ENCODE measurements around the gene CDK5RAP2.

CDK5RAP2 gene

DNA sequence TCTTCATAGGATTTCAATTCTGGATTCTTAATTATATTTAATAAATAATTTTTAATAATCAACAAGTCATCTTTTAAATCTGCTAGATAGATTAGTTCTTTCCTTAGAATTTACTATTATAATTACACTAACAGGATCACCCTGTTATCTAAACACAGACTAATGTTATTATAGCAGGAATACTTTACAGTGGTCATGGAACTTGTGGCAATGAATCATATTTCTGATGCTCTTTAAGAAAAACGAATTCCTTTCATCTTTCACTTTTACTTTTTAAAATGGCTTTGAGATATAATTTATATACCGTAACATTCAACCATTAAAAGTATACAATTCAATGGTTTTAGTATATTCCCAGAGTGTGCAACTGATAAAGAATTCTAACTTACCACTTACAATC is 29.7 kb upstream of the CDK5RAP2 start:
- CTCF ChIA-PET = interaction anchor here (0.7 to 2.2 kb wide), 2 partner anchors 10 to 88 kb away, joined by 3 to 11 read pairs; no protein-coding TSS in a partner anchor
- H3K27ac ChIP-seq (ENCODE audit: extremely low read depth, low read depth, low read length) = no peak overlapping the region
- POLR2A ChIA-PET = no interaction called here

DNA sequence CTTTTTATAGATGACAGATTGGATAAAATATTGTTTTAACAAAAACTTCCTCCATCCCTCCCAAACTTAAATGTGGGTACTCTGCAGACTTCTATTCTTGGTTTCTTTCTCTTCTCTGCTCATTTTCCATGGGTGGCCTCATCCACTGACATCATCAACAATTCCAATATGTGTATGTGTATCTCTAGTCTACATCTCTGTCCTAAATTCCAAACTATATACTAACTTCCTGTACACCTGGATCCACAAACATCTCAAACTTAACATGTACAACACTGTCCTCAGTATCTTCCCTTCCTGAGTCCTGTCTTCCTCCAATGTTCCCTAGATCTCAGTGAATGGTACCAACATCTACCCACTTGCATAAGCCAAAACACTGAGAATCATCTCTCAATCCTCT is 28.5 kb upstream of the CDK5RAP2 start:
- no peak overlapping the region for H3K4me3 ChIP-seq (ENCODE audit: low read depth, low read length)
- no peaks in the 10 kb centered on the region for H3K4me1 ChIP-seq (ENCODE audit: control insufficient read depth, insufficient read depth, low read length)
- peaks cover 0 to 29% of the 10 kb centered on the region in 2 experiments; a peak in 1 of 3 replicates for H3K36me3 ChIP-seq (ENCODE audit: control insufficient read depth in 2 of 2, insufficient read depth in 1 of 2, low read length in 2 of 2)
- ChIA-PET POLR2A (no interaction called here), CTCF (interaction anchor here (1.9 kb wide), 1 partner anchor 11 kb away, joined by 6 read pairs; no protein-coding TSS in a partner anchor)
- no peak overlapping the region for H3K27ac ChIP-seq (ENCODE audit: extremely low read depth, low read depth, low read length)
- TF ChIP-seq ZNF549 (tag by site-specific recombination; IDR thresholded peaks at IDR 0.05) (no peak), OSR2 (tag by site-specific recombination; IDR thresholded peaks at IDR 0.05) (no peak), SCRT1 (tag by site-specific recombination; IDR thresholded peaks at IDR 0.05; ENCODE audit: borderline replicate concordance) (no peak), ZNF624 (tag by site-specific recombination; IDR thresholded peaks at IDR 0.05) (no peak), ZNF544 (tag by site-specific recombination; IDR thresholded peaks at IDR 0.05) (no peak), ZNF423 (tag by site-specific recombination; IDR thresholded peaks at IDR 0.05) (no peak), ZNF202 (tag by site-specific recombination; IDR thresholded peaks at IDR 0.05; ENCODE audit: borderline replicate concordance) (no peak), ZNF768 (tag by site-specific recombination; IDR thresholded peaks at IDR 0.05) (no peak), ZNF223 (tag by site-specific recombination; IDR thresholded peaks at IDR 0.05) (no peak), WT1 (tag by site-specific recombination; IDR thresholded peaks at IDR 0.05) (no peak), SCRT2 (tag by site-specific recombination; IDR thresholded peaks at IDR 0.05) (no peak), ZNF548 (tag by site-specific recombination; IDR thresholded peaks at IDR 0.05) (no peak), GFI1B (tag by site-specific recombination; IDR thresholded peaks at IDR 0.05) (no peak), ZNF404 (tag by site-specific recombination; IDR thresholded peaks at IDR 0.05) (no peak), ZNF394 (tag by site-specific recombination; IDR thresholded peaks at IDR 0.05; ENCODE audit: borderline replicate concordance) (no peak), ZNF510 (tag by site-specific recombination; IDR thresholded peaks at IDR 0.05; ENCODE audit: insufficient replicate concordance) (no peak)
- TF ChIP-seq, protein P1, sequence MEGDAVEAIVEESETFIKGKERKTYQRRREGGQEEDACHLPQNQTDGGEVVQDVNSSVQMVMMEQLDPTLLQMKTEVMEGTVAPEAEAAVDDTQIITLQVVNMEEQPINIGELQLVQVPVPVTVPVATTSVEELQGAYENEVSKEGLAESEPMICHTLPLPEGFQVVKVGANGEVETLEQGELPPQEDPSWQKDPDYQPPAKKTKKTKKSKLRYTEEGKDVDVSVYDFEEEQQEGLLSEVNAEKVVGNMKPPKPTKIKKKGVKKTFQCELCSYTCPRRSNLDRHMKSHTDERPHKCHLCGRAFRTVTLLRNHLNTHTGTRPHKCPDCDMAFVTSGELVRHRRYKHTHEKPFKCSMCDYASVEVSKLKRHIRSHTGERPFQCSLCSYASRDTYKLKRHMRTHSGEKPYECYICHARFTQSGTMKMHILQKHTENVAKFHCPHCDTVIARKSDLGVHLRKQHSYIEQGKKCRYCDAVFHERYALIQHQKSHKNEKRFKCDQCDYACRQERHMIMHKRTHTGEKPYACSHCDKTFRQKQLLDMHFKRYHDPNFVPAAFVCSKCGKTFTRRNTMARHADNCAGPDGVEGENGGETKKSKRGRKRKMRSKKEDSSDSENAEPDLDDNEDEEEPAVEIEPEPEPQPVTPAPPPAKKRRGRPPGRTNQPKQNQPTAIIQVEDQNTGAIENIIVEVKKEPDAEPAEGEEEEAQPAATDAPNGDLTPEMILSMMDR (tag by site-specific recombination; IDR thresholded peaks at IDR 0.05) = no peak
- TF ChIP-seq, protein P2, sequence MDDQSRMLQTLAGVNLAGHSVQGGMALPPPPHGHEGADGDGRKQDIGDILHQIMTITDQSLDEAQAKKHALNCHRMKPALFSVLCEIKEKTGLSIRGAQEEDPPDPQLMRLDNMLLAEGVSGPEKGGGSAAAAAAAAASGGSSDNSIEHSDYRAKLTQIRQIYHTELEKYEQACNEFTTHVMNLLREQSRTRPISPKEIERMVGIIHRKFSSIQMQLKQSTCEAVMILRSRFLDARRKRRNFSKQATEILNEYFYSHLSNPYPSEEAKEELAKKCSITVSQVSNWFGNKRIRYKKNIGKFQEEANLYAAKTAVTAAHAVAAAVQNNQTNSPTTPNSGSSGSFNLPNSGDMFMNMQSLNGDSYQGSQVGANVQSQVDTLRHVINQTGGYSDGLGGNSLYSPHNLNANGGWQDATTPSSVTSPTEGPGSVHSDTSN (CRISPR knock-in tag; IDR thresholded peaks at IDR 0.05) = no peak
- TF ChIP-seq, protein P3, sequence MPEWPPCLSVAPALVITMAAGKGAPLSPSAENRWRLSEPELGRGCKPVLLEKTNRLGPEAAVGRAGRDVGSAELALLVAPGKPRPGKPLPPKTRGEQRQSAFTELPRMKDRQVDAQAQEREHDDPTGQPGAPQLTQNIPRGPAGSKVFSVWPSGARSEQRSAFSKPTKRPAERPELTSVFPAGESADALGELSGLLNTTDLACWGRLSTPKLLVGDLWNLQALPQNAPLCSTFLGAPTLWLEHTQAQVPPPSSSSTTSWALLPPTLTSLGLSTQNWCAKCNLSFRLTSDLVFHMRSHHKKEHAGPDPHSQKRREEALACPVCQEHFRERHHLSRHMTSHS (tag by site-specific recombination; IDR thresholded peaks at IDR 0.05) = no peak
- H3K9me3 ChIP-seq (ENCODE audit: control insufficient read depth, insufficient read depth, low read depth, low read length) = no peaks in the 10 kb centered on the region

More for the DNA sequence above, 29.7 kb upstream of the CDK5RAP2 start:
- H3K9me3 ChIP-seq (ENCODE audit: control insufficient read depth, insufficient read depth, low read depth, low read length) = no peaks in the 10 kb centered on the region
- no peak overlapping the region for H3K4me3 ChIP-seq (ENCODE audit: low read depth, low read length)
- no peak for TF ChIP-seq ZNF174 (tag by site-specific recombination; IDR thresholded peaks at IDR 0.05)
- peaks cover 0 to 26% of the 10 kb centered on the region in 2 experiments; a peak in 1 of 3 replicates for H3K36me3 ChIP-seq (ENCODE audit: control insufficient read depth in 2 of 2, insufficient read depth in 1 of 2, low read length in 2 of 2)
- H3K4me1 ChIP-seq (ENCODE audit: control insufficient read depth, insufficient read depth, low read length) = no peaks in the 10 kb centered on the region
